WERI-Rb-1 (cell line): ENCODE results near the gene DAGLB.

Experiments
- DNase-seq: peaks from one replicate; pipeline ENCODE4 v3.0.0-alpha.2; 2020
- H3K27ac ChIP-seq: fragments of 250-450 bp; sonication (Bioruptor Pico); 2 replicates; pipeline ENCODE4 v1.5.1; 2020; ENCODE audit warnings: mild to moderate bottlenecking, moderate library complexity
- H3K27me3 ChIP-seq: fragments of 250-450 bp; sonication (Bioruptor Pico); 2 replicates; pipeline ENCODE4 v1.5.1; 2021; ENCODE audit warnings: mild to moderate bottlenecking, low read depth, moderate library complexity; ENCODE audit not compliant: insufficient read depth, severe bottlenecking
- H3K36me3 ChIP-seq: fragments of 250-450 bp; sonication (Bioruptor Pico); 2 replicates; pipeline ENCODE4 v1.5.1; 2020; ENCODE audit warnings: mild to moderate bottlenecking, moderate library complexity
- H3K4me3 ChIP-seq: 2 replicates; pipeline ENCODE4 v1.5.1; 2011; ENCODE audit warnings: low read depth, mild to moderate bottlenecking, control low read depth, low read length
- H3K9me3 ChIP-seq: fragments of 250-450 bp; sonication (Bioruptor Pico); 2 replicates; pipeline ENCODE4 v1.5.1; 2021; ENCODE audit warnings: mild to moderate bottlenecking, moderate library complexity; ENCODE audit not compliant: severe bottlenecking
- TF ChIP-seq, protein P1 (sequence below): IDR thresholded peaks from 2 replicates; pipeline ENCODE4 v1.5.1; 2011; ENCODE audit warnings: low read depth, mild to moderate bottlenecking, control low read depth, inconsistent platforms, low read length

The DAGLB gene

DNA sequence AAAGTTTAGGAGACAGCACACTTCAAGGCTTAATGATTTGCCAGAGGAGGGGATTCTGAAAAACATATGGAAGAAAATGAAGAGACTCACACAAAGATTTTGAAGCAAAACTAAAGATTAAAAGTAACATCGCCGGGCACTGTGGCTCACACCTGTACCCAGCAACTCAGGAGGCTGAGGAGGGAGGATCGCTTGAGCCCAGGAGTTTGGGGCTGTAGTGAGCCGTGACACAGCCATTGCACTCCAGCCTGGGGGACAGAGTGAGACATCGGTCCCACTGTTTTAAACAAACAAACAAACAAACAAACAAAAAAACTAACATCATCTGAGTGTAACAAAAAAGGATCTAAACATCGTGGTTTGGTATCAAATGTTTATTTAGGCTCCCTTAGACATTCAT is 33.7 kb upstream of the DAGLB start:
- no peak overlapping the region for H3K4me3 ChIP-seq

DNA sequence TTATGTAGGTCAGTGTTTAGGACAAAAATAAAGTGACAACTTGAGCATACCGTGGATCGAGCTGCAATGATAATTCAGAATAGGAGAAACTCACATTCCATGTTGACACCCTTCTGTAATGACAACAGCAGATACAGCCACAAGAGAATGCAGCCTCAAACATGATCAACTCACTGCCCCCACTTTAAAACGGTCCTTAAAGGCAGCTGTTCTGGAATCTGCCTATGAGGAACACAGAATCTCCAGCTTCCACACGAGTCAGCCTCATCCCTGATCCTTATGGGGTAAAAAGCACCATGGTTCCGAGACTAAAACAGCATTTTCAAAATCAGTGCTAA is 32.5 kb upstream of the DAGLB start:
- no peaks in the 10 kb centered on the region for H3K27me3 ChIP-seq
- H3K36me3 ChIP-seq = peaks cover 41% of the 10 kb centered on the region
- no peak for DNase-seq
- H3K27ac ChIP-seq = no peak overlapping the region
- H3K9me3 ChIP-seq = peaks cover 3% of the 10 kb centered on the region
- no peak overlapping the region for H3K4me3 ChIP-seq
- TF ChIP-seq, protein P1, sequence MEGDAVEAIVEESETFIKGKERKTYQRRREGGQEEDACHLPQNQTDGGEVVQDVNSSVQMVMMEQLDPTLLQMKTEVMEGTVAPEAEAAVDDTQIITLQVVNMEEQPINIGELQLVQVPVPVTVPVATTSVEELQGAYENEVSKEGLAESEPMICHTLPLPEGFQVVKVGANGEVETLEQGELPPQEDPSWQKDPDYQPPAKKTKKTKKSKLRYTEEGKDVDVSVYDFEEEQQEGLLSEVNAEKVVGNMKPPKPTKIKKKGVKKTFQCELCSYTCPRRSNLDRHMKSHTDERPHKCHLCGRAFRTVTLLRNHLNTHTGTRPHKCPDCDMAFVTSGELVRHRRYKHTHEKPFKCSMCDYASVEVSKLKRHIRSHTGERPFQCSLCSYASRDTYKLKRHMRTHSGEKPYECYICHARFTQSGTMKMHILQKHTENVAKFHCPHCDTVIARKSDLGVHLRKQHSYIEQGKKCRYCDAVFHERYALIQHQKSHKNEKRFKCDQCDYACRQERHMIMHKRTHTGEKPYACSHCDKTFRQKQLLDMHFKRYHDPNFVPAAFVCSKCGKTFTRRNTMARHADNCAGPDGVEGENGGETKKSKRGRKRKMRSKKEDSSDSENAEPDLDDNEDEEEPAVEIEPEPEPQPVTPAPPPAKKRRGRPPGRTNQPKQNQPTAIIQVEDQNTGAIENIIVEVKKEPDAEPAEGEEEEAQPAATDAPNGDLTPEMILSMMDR = no peak

More for the DNA sequence above, 33.7 kb upstream of the DAGLB start:
- Histone ChIP-seq H3K9me3 (peaks cover 5% of the 10 kb centered on the region), H3K27ac (no peak overlapping the region), H3K36me3 (peaks cover 41% of the 10 kb centered on the region), H3K27me3 (no peaks in the 10 kb centered on the region)
- TF ChIP-seq, protein P1 = no peak
- no peak for DNase-seq

DNA sequence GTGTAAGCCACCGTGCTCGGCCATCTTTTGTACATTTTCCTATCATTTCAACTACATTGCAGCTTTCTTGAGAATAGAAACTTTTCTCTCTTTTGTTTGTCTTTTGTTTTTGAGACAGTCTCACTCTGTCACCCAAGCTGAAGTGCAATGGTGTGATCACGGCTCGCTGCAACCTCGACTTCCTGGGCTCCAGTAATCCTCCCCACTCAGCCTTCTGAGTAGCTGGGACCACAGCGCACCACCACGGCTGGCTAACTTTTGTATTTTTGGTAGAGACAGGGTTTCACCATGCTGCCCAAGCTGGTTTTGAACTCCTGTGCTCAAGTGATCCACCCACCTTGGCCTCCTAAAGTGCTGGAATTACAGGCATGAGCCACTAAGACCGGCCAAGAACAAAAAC is 31.3 kb upstream of the DAGLB start:
- no peak overlapping the region for H3K27ac ChIP-seq
- H3K9me3 ChIP-seq = no peaks in the 10 kb centered on the region
- H3K27me3 ChIP-seq = no peaks in the 10 kb centered on the region
- DNase-seq = no peak
- peaks cover 47% of the 10 kb centered on the region for H3K36me3 ChIP-seq
- TF ChIP-seq, protein P1 = no peak
- H3K4me3 ChIP-seq = no peak overlapping the region

DNA sequence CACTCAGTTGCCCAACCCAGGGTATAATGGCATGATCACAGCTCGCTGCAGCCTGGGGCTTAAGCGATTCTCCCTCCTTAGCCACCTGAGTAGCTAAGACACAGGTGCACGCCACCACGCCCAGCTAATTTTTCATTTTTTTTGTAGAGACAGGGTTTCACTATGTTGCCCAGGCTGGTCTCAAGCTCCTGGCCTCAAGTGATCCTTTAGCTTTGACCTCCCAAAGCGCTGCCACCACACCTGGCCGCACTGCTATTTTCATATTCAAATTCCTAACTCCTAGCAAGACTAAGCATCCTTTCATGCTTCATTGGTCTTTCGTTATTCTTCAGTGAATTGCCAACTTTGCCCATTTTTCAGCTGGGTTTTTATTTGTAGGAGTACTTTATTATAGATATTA is 30.4 kb upstream of the DAGLB start:
- TF ChIP-seq, protein P1 = no peak
- Histone ChIP-seq H3K36me3 (peaks cover 51% of the 10 kb centered on the region), H3K4me3 (no peak overlapping the region), H3K27ac (no peak overlapping the region), H3K27me3 (no peaks in the 10 kb centered on the region), H3K9me3 (no peaks in the 10 kb centered on the region)
- DNase-seq = no peak

DNA sequence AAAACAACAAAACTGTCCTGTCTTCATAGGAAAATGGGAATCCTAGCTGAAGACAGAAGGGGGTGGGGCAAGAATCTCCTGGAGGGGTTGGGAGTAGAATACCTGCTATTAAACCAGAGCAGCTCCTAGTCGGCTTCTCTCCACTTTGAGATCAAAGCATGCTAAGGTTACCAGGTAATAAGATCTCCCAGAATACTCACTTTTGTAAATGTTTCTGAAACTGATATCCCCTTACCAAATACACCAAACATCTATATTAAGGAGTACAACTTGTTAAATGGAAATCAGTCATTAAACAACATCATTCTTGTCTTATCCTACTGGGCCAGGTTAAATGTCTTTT is 29.5 kb upstream of the DAGLB start:
- Histone ChIP-seq H3K4me3 (no peak overlapping the region), H3K27me3 (no peaks in the 10 kb centered on the region), H3K27ac (no peak overlapping the region), H3K36me3 (peaks cover 54% of the 10 kb centered on the region), H3K9me3 (no peaks in the 10 kb centered on the region)
- no peak for DNase-seq
- TF ChIP-seq, protein P1 = no peak

DNA sequence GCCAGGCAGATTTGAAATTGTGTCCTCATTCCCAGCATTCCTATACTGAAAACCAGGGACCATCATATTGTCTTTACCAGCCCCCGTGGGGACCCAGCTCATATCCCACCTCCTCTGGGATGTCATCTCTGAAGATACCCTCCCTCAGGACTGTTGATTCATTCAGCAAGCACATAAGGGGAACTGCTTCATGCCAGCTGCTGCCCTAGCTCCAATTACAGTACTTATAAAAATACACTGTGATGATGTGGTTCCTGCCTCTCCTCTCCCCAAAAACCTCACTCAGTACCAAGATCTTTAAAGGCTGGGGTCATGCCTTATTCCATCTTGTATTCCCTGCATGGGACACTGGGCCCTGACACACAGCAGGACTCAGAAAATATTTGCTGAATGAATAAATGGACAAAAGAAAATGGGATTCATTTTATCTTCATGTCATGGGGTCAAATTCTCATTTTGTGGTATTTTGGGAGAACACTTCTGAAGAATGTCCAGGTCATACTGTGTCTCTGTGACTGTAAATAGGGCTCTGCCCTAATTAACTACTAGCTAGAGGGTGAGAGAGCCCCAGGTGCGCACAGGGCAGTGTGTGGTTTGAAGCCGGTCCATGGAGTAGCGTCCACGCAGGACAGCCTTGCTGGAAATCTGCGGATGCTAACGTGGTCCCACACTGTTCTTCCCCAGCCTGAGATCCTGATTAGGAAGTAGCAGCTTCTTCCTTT is 29.0 kb upstream of the DAGLB start:
- no peak for DNase-seq
- H3K36me3 ChIP-seq = peaks cover 54% of the 10 kb centered on the region
- H3K27me3 ChIP-seq = no peaks in the 10 kb centered on the region
- no peaks in the 10 kb centered on the region for H3K9me3 ChIP-seq
- H3K4me3 ChIP-seq = no peak overlapping the region
- TF ChIP-seq, protein P1 = no peak
- H3K27ac ChIP-seq = no peak overlapping the region
